ENCODE data around the gene TMED3.

Gene TMED3

GRCh38 chr15:79310985-79311900, at the start of gene TMED3:
Gene TMED3, plus strand, starts transcription at chr15:79311112. Its CDS starts 138 bp downstream, at chr15:79311250.
- peak; percentile 88 for DNase-seq

DNA sequence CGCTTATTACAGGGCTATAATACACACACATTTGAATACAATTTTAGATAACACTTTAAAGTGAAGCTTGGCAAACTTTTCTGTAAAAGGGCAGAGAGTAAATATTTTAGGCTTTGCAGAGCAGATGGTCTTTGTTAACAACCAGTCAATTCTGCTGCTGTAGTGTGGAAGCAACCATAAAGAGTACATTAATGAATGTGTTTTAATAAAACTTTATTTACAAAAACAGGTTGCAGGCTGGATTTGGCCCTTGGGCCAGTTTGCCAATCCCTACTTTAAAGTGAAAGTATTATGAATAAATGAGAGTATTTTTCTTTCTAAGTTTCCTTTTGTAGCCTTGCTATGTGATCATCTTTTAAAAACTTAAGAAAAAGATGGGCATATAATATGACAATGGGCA, 49.1 kb upstream of the TMED3 start:
- no peak for DNase-seq

GRCh38 chr15:79265167-79265566, 45.7 kb upstream of the TMED3 start:
- no peak for DNase-seq

DNA sequence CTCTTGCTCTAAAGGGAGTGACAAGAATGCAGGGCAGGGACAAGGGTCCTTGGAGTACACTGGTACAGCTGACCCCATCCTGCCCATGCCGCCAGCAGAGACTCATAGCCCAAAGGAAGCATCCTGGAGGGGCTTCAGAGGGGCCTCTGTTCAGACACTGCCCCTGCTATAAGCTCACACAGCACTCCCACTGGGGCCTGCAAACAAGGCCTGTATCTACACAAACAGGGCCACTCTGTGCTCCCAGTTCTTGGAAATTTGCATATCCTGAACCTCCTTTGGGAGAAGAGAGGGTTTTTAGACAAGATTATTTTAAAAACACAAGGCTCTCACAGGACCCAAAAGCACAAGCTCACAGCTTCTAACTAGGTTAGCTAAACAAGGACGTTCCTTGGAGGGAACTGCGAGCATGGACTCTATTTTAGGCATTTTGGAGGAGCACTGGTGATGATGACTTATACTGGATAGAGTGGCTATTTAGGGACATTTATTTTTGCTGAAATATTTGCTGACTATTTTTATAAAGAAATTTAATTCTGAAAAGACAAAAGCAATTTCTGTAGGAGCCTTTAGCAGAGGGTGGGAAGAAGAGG, 44.8 kb upstream of the TMED3 start:
- DNase-seq: no peak

GRCh38 chr15:79282371-79283251, 28.3 kb upstream of the TMED3 start, which contains the start of gene ANKRD34C:
Gene ANKRD34C, plus strand, starts transcription at chr15:79282722. Its CDS starts 10,563 bp downstream, at chr15:79293285.
- peak; percentile 8 for DNase-seq

DNA sequence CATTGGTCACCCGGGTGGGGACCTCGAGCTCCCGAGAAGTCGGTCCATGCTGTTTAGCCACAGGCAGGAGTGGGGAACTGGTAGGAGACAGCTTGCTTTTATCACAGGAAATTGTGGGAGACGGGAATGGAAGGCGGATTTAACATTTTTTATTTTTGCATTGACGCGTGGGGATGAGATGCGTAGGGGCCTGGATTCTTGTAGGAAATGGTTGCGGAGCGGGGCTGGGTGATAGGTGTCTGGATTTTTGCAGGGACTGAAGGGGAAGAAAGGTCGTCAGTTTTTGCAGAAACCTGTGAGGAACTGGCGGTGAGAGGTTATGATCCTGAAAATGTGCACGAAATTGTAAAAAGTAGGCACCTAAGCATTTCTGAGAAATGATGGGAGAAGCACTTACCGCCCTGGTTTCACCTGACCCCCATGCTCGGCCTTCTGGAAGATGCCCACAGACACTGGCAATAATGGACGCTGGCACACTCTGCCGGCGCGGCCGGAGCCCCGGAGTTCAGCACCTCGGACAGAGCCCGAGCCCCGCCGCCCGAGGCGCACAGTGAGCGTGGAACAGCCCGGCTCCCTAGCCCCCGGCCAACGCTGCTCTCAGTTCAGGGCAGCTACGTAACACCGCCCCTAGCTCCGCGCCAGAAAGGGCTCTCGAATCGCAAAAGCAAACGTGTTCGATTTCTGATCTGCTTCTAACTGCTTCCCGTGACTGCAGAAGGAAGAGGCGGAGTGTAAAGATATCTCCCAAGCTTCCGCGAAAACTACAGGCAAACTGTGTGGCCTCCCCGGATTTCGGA, 27.5 kb upstream of the TMED3 start:
- peak; percentile 29 for DNase-seq

DNA sequence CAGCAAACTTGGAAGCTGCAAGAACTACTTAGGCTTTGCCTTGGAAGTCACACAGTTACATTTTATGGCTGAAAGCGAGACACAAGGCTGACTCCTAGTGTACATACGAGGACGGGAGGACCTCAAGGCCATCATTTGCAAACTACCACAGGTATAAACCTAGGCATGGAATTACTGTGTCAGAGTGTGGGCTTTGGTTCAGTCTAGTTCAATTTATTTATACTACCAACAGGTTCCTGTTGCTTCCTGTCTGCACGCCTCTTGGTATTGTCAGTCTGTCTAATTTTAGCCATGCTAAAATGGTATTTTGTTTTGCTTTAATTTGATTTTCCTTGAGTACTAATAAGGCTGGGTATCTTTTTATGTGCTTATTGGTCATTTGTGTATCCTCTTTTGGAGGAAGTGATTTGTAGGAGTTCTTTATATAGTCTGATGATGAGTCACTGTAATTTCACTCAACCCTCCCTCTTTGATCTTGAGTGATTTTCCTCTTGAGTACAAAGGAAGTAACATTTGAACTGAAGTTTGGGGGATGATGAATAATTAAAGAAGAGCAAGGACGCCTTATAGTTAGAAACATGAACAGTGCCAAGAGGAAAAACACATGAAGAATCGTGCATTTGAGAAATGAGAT, 20.2 kb upstream of the TMED3 start:
- DNase-seq: no peak

DNA sequence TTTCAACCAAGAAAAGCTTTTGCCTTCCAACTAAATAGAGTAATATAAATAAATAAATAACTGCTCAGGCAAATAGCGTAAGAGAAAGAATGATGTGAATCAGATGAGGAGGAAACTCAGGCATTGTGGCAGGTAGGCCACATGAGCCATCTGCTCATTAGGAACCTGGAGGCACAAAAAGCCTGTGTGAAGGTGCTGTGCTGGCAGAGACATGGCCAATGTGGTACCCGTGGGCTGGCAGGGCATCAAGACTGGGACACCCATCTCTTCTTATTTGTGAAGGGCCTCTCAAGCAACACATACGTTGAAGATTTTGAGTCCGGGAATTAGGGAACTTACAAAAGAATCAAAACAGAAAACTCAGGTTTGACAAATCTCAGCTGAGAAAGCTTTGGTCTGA, 18.9 kb upstream of the TMED3 start:
- DNase-seq: no peak

DNA sequence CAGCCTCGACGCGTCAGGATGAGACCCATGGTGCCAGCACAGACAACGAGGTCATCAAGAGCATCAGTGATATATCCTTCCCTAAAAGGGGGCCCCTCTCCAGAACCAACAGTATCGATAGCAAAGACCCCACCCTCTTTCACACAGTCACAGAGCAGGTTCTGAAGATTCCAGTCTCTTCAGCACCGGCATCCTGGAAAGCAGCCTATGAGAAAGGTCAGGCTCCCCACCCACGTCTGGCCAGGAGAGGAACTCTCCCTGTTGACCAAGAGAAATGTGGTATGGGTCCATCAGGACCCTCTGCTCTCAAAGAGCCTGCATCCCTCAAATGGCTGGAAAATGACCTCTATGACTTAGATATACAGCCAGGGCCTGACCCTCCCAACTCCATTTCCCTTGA, 16.8 kb upstream of the TMED3 start:
- DNase-seq: no peak

- peak; percentile 23 for DNase-seq
Measured at GRCh38 chr15:79296583-79296982, 14.3 kb upstream of the TMED3 start.

DNA sequence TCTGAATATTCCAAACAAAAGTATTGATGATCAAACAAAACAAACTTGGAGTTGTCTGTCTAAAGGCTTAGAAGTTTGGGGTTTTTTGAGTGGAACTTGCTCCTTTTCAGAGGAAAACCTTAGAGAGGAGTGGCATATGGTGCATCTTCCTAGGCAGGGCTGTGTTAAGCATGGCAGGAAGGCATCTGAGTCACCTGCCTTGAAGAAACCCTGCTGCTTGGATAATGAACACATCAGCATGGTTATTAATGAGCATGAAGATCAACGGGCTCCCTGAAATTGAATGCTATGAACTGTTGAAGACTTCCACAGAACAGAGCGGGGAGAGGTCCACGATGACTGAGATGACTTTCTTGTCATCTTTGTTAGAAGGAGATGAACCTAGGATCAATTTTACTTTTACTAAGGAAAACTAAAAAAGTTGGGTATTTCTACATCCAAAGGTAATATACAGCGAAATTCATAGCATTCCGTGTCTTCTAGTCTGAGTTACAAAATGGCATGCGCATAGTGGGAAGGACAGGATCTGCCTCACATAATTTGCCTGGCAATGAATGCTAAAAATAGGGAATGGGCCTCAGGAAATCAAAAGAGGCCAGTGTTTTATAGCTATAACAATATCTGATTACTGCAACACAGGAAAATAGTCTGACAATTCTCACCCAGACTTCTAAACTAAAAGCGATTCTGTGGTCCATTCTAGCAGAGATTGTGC, 11.6 kb upstream of the TMED3 start:
- DNase-seq: no peak

GRCh38 chr15:79299841-79300235, 11.1 kb upstream of the TMED3 start:
- DNase-seq: no peak

DNA sequence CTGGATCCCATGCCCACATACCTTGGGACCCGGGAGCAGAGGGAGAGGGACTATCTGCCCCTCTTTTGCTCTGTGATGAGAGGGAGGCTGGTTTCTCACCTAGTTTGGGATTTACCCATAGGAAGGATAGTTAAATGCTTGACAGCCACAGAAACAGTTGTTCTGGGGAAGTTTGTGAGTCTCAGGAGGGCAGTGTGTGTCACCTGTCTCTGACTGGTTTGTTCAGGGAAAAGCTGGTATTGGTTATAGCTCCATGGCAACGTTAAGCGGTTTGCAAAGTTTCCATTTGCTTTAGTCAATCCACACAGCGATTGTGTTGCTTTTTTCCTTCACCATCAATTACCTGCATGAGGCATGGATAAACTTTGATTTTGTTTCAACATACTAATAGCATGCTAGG, 3.7 kb upstream of the TMED3 start:
- no peak for DNase-seq

- DNase-seq: peak; percentile 6
Measured at GRCh38 chr15:79308874-79309273, 2.0 kb upstream of the TMED3 start.

DNA sequence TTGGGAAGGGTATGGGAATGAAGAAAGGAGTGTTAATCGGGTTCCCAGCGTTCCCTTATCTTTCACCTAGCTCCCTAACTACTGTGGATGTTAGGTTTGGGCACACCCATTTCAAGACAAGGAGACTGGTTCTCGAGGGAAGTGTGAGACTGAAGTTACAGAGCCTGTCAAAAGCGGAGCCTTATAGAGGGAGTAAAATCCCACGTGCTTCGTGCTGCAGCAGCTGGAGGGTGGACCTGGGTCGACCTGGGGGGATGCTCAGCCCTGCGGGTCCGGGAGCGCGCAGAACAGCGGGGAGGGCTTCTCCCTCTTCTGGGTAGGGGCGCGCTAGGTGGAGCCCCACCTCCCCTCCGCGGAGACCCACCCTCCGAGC, 314 bp upstream of the TMED3 start:
- peak; percentile 72 for DNase-seq

GRCh38 chr15:79311901-79312553, 1.1 kb downstream of the TMED3 start:
- DNase-seq: peak; percentile 34

GRCh38 chr15:79314186-79314585, 3.3 kb downstream of the TMED3 start:
- DNase-seq: no peak

DNA sequence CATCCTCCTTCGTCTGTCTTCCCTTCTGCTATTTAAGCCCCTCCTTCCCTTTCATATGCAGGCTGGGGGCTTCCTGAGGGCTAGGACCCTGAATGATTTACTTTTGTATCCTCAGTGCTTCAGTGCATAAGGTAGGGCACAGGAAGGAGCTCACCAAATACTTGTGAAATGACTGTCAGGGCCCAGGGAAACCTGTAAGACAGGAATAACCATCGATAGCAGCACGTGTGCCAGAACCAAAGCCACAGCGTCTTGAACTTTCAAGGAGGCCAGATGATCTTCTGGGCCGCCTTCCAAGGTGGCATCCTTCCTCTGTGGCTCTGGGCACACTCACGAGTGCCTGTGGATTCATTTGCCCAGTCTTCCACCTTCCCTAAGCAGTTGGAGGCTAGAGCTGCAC, 3.9 kb downstream of the TMED3 start:
- no peak for DNase-seq

- DNase-seq: no peak
Measured at GRCh38 chr15:79315623-79316328, 4.9 kb downstream of the TMED3 start.

DNA sequence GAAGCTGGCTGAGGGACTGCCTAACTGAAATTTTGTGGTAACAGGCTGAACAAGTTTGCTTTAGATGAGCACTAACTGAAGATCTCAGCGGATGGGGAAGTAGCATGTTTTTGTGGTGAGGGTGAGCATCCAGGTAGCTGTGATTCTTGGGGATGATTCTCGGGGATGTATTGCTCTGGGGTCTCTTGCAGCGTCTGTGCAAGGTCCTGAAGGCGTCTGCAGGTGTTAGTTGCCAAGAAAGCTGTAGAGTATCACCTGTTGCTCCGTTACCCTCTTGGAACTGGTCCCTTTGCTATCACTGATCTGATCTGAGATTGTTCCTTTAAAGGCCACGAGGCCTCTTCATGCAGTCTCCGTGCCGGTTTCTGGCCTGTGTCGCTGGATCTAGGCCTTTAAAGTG, 6.0 kb downstream of the TMED3 start:
- no peak for DNase-seq
